ENCODE measurements around the gene TMEM91. TPM values are rescaled to one million over a fixed set of nuclear protein-coding genes. Genes with fewer than 3 reads are reported as not detected.

TMEM91 gene
- total and polyA plus RNA-seq, 2 experiments from 2014 or later, result 9.3 to 10.6 TPM

DNA sequence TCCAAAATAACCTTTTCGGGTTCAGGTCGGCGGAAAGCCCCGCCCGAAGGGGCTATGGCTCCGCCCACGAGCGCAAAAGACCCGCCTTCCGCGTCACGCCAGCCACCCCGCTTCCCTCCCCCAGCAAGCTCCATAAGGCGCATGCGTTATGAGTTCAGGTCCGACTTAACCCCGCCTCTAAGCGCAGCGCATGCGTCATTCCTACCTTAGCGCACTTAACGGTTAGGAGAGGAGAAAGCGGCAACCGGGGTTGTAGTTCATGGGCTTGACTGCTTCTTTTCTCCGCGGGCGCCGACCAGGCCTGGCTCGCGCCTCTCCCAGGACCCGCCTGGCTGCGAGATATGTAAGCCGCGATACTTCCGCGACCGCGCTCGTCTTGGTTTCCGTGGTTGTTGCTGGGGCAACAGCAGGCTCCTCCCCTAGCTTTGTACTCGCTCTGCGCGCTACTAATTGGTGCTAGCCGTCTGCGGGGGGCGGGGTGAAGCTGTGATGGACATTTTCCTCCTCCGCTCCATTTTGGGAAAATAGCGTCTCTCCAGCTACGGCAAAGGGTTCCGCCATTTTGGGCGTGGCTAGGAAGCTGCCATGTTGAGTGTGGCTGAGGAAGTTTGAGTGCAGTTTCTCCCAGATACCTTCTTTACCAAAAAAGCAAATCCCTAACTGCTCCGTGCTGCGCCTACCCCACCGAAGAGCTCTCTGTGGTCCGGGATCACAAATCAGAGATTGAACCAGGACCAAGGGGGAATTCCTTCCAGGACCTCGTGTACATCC is 12.4 kb upstream of the TMEM91 start, which contains the start of gene B9D2:
TSS of gene B9D2 (minus strand) at position 397 of the 771 bp plus-strand sequence. CDS start 630 bp downstream, outside the sequence.
- ATAC-seq (peak; percentile 96), DNase-seq (ENCODE audit: low spot score) (peak; percentile 100)
- Histone ChIP-seq H3K4me1 (ENCODE audit: insufficient read depth) (no peaks in the 10 kb centered on the region), H3K4me3 (peak within 1 kb of the TSS; percentile 60), H3K79me2 (replicated peaks; ENCODE audit: insufficient read depth) (peaks cover 6% of the 10 kb centered on the region; the same call in 1 of the 2 replicates), H3F3A (replicated peaks; ENCODE audit: low read depth) (0 out of 2 replicates have a peak, but pooled peaks cover 4% of the 10 kb centered on the region), H3K36me3 (ENCODE audit: insufficient read depth) (no peaks in the 10 kb centered on the region), H3K9me2 (ENCODE audit: insufficient read depth) (0 out of 2 replicates have a peak, but pooled peaks cover 4% of the 10 kb centered on the region), H3K27ac (ENCODE audit: low read depth) (peak within 1 kb of the TSS; percentile 89), H3K4me2 (peak within 1 kb of the TSS; percentile 76), H4K20me1 (replicated peaks; ENCODE audit: insufficient read depth) (no peaks in the 10 kb centered on the region), H3K27me3 (ENCODE audit: insufficient read depth) (no peaks in the 10 kb centered on the region), H2AFZ (no peak within 1 kb of the TSS)
- H3K9me3 Mint-ChIP-seq, result no peaks in the 10 kb centered on the region
- H3K27ac Mint-ChIP-seq, result peak within 1 kb of the TSS; percentile 98
- H3K36me3 Mint-ChIP-seq (ENCODE audit: low read depth), result no peaks in the 10 kb centered on the region
- peaks cover 8% of the 10 kb centered on the region for H3K27me3 Mint-ChIP-seq (ENCODE audit: insufficient read depth, low read depth, poor library complexity)
- peak within 1 kb of the TSS; percentile 87 for H3K4me3 Mint-ChIP-seq
- peaks cover 3% of the 10 kb centered on the region; the same call in 1 of the 3 replicates for H3K4me1 Mint-ChIP-seq
- TF ChIP-seq ZNF331 (CRISPR knock-in tag; IDR thresholded peaks at IDR 0.05; ENCODE audit: low read depth), result no peak
- peak; percentile 82 for TF ChIP-seq CREB1 (CRISPR knock-in tag; IDR thresholded peaks at IDR 0.05; ENCODE audit: low read depth)
- TF ChIP-seq POLR2AphosphoS5 (IDR thresholded peaks at IDR 0.05; ENCODE audit: low read depth), result peak; percentile 74

GRCh38 chr19:41364524-41365391 is 11.6 kb upstream of the TMEM91 start:
- H2AFZ ChIP-seq, result no peak overlapping the region
- Mint-ChIP-seq H3K4me3 (peak overlapping the region; percentile 87), H3K36me3 (ENCODE audit: low read depth) (no peaks in the 10 kb centered on the region), H3K4me1 (peaks cover 3% of the 10 kb centered on the region; the same call in 1 of the 3 replicates), H3K27ac (peak overlapping the region; percentile 98), H3K27me3 (ENCODE audit: insufficient read depth, low read depth, poor library complexity) (peaks cover 8% of the 10 kb centered on the region), H3K9me3 (no peaks in the 10 kb centered on the region)
- H3K9me2 ChIP-seq (ENCODE audit: insufficient read depth), result 0 out of 2 replicates have a peak, but pooled peaks cover 4% of the 10 kb centered on the region
- H3K4me2 ChIP-seq, result peak overlapping the region; percentile 76
- no peaks in the 10 kb centered on the region for H3K36me3 ChIP-seq (ENCODE audit: insufficient read depth)
- peaks cover 6% of the 10 kb centered on the region; the same call in 1 of the 2 replicates for H3K79me2 ChIP-seq (replicated peaks; ENCODE audit: insufficient read depth)
- no peaks in the 10 kb centered on the region for H4K20me1 ChIP-seq (replicated peaks; ENCODE audit: insufficient read depth)
- H3K4me3 ChIP-seq, result peak overlapping the region; percentile 60
- H3K4me1 ChIP-seq (ENCODE audit: insufficient read depth), result no peaks in the 10 kb centered on the region
- H3K27ac ChIP-seq (ENCODE audit: low read depth), result peak overlapping the region; percentile 89
- ATAC-seq, result peak; percentile 6; the same call in 2 of the 3 replicates
- no peaks in the 10 kb centered on the region for H3K27me3 ChIP-seq (ENCODE audit: insufficient read depth)
- 0 out of 2 replicates have a peak, but pooled peaks cover 4% of the 10 kb centered on the region for H3F3A ChIP-seq (replicated peaks; ENCODE audit: low read depth)
- no peak for DNase-seq (ENCODE audit: low spot score)
- TF ChIP-seq ZNF114 (CRISPR knock-in tag; IDR thresholded peaks at IDR 0.05) (no peak), JUNB (IDR thresholded peaks at IDR 0.05; ENCODE audit: unreplicated experiment) (no peak), ZNF331 (CRISPR knock-in tag; IDR thresholded peaks at IDR 0.05; ENCODE audit: low read depth) (no peak), ETS1 (IDR thresholded peaks at IDR 0.05) (no peak), STAT1 (IDR thresholded peaks at IDR 0.05; ENCODE audit: unreplicated experiment) (no peak), EZH2phosphoT487 (IDR thresholded peaks at IDR 0.05; ENCODE audit: unreplicated experiment) (no peak), NANOG (IDR thresholded peaks at IDR 0.05; ENCODE audit: borderline replicate concordance) (no peak), CTCF (conservative IDR thresholded peaks at IDR 0.05; ENCODE audit: low read depth in 2 of 2) (no peak)

All from GM23338 (cell line).